ENCODE measurements around the gene CARD11. TPM values are rescaled to one million over a fixed set of nuclear protein-coding genes. Genes with fewer than 3 reads are reported as not detected.
"Not testable (repeated sequence)": the region's sequence is repeated elsewhere in the genome, so short reads cannot be mapped to it uniquely, and the experiment has no call there.

Gene CARD11
- polyA plus RNA-seq, 1 experiment, result 1.2 TPM

DNA sequence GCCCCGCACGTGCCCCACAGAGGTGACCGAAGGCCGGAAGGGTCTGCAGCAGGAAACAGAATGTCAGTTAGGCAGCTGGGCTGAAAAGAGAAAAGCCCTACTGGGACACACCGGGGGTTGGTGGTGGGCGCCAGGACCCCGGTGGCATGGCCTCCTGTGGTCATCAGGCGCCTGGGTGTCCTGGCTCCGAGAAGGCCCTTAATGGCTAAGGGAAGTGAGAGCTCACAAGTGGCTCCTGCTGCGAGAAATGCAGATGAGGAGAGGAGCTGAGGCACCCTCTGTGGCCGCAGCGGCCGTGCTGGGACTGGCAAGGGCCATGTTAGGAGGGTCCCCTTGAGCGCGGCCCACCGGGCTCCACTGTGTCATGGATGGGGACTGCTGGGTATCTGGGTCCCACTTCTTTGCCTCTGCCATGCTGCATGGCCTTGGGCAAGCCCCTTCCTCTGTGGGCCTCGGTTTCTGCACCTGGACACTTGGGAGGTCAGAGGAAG, 120.3 kb downstream of the CARD11 start:
- H3K27ac ChIP-seq (ENCODE audit: low read depth, low read length), result no peak overlapping the region
- no peak overlapping the region for H3K4me3 ChIP-seq (ENCODE audit: low read depth, low read length)
- peaks cover 23% of the 10 kb centered on the region for H3K27me3 ChIP-seq (ENCODE audit: control insufficient read depth, insufficient read depth, low read length)
- POLR2A ChIA-PET, result no interaction called here
- no peaks in the 10 kb centered on the region; the same call in none of the 2 replicates for H3K9me3 ChIP-seq (ENCODE audit: control insufficient read depth, insufficient read depth, low read length)
- CTCF ChIA-PET, result no interaction called here
- TF ChIP-seq, protein P1, sequence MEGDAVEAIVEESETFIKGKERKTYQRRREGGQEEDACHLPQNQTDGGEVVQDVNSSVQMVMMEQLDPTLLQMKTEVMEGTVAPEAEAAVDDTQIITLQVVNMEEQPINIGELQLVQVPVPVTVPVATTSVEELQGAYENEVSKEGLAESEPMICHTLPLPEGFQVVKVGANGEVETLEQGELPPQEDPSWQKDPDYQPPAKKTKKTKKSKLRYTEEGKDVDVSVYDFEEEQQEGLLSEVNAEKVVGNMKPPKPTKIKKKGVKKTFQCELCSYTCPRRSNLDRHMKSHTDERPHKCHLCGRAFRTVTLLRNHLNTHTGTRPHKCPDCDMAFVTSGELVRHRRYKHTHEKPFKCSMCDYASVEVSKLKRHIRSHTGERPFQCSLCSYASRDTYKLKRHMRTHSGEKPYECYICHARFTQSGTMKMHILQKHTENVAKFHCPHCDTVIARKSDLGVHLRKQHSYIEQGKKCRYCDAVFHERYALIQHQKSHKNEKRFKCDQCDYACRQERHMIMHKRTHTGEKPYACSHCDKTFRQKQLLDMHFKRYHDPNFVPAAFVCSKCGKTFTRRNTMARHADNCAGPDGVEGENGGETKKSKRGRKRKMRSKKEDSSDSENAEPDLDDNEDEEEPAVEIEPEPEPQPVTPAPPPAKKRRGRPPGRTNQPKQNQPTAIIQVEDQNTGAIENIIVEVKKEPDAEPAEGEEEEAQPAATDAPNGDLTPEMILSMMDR (IDR thresholded peaks at IDR 0.05; ENCODE audit: low read depth, low read length), result no peak
- DNase-seq (ENCODE audit: low read depth, low spot score), result no peak

DNA sequence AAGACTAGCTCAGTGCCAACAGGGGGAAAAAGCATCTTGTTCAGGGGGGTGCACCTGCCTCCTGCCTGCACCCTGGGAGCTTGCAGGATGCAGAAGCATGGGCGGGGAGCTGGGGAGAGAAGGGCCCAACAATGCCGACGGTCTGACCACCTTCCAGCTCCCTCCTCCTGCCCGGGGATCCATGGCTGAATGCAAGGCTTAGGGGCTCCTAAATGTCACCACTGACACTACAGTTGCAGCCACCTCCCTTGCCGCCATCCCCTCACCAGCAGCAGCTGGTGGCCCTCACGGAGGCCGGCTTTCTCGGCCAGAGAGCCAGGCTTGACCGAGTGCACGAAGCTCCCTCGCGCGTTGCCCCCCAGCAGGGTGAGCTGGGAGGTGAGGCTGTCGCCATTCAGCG, 120.8 kb downstream of the CARD11 start:
- CTCF ChIA-PET, result no interaction called here
- Histone ChIP-seq H3K9me3 (ENCODE audit: control insufficient read depth, insufficient read depth, low read length) (no peaks in the 10 kb centered on the region; the same call in none of the 2 replicates), H3K27ac (ENCODE audit: low read depth, low read length) (no peak overlapping the region), H3K4me3 (ENCODE audit: low read depth, low read length) (no peak overlapping the region), H3K27me3 (ENCODE audit: control insufficient read depth, insufficient read depth, low read length) (peaks cover 23% of the 10 kb centered on the region)
- POLR2A ChIA-PET, result no interaction called here
- TF ChIP-seq, protein P1 (IDR thresholded peaks at IDR 0.05; ENCODE audit: low read depth, low read length), result no peak
- DNase-seq (ENCODE audit: low read depth, low spot score), result no peak

DNA sequence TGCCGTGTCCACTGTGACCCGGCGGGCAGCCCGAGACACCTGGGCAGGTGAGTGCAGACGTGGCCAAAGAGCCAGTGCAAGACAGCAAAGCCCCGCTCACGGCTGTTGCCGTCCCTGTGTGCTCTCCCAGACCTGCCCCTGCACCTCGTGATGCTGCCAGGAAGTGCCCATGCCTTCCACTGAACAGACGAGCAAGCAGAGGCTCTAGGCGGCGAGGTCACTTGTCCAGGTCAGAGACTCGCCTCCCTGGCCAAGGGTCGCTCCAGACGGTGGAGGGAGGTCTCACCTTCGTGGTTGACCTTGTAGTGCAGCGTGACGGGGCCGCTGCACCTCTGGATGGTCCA, 121.3 kb downstream of the CARD11 start:
- DNase-seq (ENCODE audit: low read depth, low spot score), result no peak
- POLR2A ChIA-PET, result no interaction called here
- TF ChIP-seq, protein P1 (IDR thresholded peaks at IDR 0.05; ENCODE audit: low read depth, low read length), result no peak
- no peaks in the 10 kb centered on the region; the same call in none of the 2 replicates for H3K9me3 ChIP-seq (ENCODE audit: control insufficient read depth, insufficient read depth, low read length)
- H3K27me3 ChIP-seq (ENCODE audit: control insufficient read depth, insufficient read depth, low read length), result peaks cover 21% of the 10 kb centered on the region
- CTCF ChIA-PET, result interaction anchor here (1.3 kb wide), 1 partner anchor 11 kb away, joined by 4 read pairs; no protein-coding TSS in a partner anchor
- no peak overlapping the region for H3K27ac ChIP-seq (ENCODE audit: low read depth, low read length)
- no peak overlapping the region for H3K4me3 ChIP-seq (ENCODE audit: low read depth, low read length)

DNA sequence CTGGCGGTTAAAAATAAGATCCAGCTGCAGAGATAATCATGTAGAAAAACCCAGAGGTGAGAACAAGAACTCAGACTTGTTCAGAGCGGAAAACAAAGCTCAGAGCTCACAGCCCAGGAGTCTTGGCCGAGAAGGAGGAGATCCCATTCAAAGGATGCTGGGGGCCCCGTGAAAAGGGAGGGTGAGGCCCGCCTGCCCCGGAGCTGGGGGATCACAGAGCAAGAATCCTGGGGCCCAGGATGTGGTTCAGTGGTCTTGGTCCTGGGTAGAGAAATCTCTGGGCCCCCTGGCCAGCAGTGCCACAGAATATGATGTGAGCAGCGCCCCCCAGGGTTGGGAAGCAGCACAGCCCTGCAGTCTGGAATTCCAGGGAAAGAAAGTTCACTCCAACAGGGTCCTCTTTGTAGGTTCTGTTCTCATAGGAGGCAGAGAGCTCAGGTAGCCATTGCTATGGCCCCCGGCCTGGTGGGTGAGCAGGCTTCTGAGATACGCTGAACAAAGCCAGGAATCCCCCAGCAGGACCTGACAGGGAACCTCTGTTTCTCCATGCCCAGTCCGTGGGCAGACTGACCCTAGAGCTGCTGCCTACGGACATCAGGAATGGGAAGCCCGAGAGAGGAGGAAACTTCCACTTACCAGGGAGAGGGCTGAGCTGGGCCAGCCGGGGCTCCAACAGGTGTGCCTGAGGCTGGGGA, 121.9 kb downstream of the CARD11 start:
- CTCF ChIA-PET, result interaction anchor here (1.3 kb wide), 1 partner anchor 11 kb away, joined by 4 read pairs; no protein-coding TSS in a partner anchor
- Histone ChIP-seq H3K4me3 (ENCODE audit: low read depth, low read length) (no peak overlapping the region), H3K27me3 (ENCODE audit: control insufficient read depth, insufficient read depth, low read length) (peaks cover 21% of the 10 kb centered on the region), H3K27ac (ENCODE audit: low read depth, low read length) (no peak overlapping the region), H3K9me3 (ENCODE audit: control insufficient read depth, insufficient read depth, low read length) (no peaks in the 10 kb centered on the region; the same call in none of the 2 replicates)
- TF ChIP-seq, protein P1 (IDR thresholded peaks at IDR 0.05; ENCODE audit: low read depth, low read length), result peak; percentile 23
- DNase-seq (ENCODE audit: low read depth, low spot score), result no peak
- POLR2A ChIA-PET, result no interaction called here

DNA sequence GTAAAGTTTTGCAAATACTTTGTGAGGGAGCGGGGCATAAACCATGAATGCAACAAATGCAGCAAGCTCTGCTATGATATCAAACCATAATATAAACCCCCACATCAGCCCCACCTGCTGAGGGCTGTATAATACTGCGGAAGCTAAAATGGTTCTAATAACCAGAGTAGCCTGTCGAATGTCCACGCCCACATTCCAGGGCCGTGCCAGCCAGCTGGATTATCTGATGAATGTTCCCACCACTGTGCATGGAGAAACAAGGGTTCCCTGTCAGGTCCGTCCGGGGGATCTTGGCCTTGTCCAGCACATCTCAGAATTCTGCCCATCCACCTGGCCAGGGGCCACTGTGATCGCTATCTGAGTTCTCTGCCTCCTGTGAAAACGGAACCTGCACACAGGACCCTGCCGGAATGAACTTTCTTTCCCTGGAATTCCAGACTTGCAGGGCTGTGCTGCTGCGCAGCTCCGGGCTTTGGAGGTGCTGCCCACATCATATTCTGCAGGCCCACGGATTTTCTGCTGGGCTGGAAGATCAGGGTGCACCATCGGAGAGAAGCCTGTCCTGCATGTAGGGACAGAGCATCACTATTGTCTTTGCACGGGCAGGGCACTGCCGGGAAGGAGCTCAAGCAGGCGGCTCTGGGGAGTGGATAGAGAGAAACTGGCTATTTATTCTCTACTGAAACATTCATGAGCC, 122.6 kb downstream of the CARD11 start:
- ChIA-PET POLR2A (no interaction called here), CTCF (interaction anchor here (1.3 kb wide), 1 partner anchor 10 kb away, joined by 4 read pairs; no protein-coding TSS in a partner anchor)
- no peaks in the 10 kb centered on the region; the same call in none of the 2 replicates for H3K9me3 ChIP-seq (ENCODE audit: control insufficient read depth, insufficient read depth, low read length)
- TF ChIP-seq, protein P1 (IDR thresholded peaks at IDR 0.05; ENCODE audit: low read depth, low read length), result no peak
- no peak for DNase-seq (ENCODE audit: low read depth, low spot score)
- peaks cover 25% of the 10 kb centered on the region for H3K27me3 ChIP-seq (ENCODE audit: control insufficient read depth, insufficient read depth, low read length)
- H3K4me3 ChIP-seq (ENCODE audit: low read depth, low read length), result no peak overlapping the region
- H3K27ac ChIP-seq (ENCODE audit: low read depth, low read length), result no peak overlapping the region

DNA sequence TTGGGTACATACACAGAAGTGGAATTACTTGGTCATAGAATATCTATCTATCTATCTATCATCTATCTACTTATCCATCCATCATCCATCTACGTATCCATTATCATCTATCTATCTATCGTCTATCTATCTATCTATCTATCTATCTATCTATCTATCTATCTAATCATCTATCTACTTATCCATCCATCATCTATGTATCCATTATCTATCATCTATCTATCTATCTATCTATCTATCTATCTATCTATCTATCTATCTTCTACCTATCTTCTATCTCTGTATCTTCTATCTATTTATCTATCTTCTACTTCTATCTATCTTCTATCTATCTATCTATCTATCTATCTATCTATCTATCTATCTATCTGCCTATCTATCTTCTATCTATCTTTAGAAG, 123.2 kb downstream of the CARD11 start:
- POLR2A ChIA-PET; CTCF ChIA-PET; H3K9me3 ChIP-seq (ENCODE audit: control insufficient read depth, insufficient read depth, low read length); DNase-seq (ENCODE audit: low read depth, low spot score); H3K4me3 ChIP-seq (ENCODE audit: low read depth, low read length); H3K27ac ChIP-seq (ENCODE audit: low read depth, low read length): not testable (repeated sequence)
- peaks cover 24% of the 10 kb centered on the region for H3K27me3 ChIP-seq (ENCODE audit: control insufficient read depth, insufficient read depth, low read length)
